GM15510 (cell line): ENCODE measurements around the gene KCNH1.

Source experiments
- POLR2A ChIP-seq: IDR thresholded peaks from 3 replicates; pipeline ENCODE4 v1.6.1; 2011; ENCODE audit warnings: borderline replicate concordance; ENCODE audit not compliant: insufficient read length; ENCODE audit errors: extremely low read depth

Gene KCNH1

GRCh38 chr1:210629276-210629675 lies 504.7 kb downstream of the KCNH1 start:
- TF ChIP-seq POLR2A = no peak

DNA sequence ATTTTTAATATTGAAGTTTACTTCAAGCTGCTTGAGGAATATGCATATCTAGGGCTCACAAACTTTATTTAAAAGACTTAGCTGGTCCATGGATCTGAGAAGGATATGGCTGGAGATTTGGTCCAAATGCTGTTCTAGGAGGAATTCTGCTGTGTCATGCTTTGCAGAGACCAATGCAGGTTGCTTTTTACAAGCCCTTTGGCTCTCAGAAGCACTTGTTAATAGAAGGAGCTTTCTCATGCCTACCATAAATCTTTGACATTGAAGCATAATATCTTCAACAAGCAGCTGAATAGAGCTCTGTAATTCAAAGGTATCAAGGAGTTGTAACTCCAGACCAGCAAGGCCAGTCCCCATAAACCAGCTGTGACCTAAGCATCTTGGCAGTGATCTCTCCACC lies 506.2 kb downstream of the KCNH1 start:
- TF ChIP-seq POLR2A = no peak
